ENCODE measurements around the gene DSG3. TPM values are rescaled to one million over a fixed set of nuclear protein-coding genes. Genes with fewer than 3 reads are reported as not detected.
A peak's percentile ranks its signal among the peaks of the same experiment; 100 is the strongest.

Gene DSG3
- total and polyA plus RNA-seq, 11 donors, result 0.01 to 0.07 TPM; not detected in 9

DNA sequence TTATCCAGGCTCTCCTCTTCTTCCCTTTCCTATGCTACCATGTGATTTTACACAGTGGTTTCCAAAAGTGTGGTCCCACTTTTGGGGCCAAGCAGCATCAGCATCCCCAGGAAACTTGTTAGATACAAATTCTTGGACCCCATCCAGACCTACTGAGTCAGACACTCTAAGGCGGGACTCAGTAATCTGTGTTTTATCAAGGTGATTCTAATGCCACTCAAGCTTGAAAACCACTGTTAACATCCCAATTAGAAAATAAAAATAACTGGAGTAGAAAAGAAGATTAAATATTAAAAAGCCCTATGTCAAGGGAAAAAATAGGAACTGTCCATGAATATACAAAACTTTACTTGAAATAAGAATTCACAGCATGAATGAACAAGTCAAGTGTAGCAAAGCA lies 61.2 kb downstream of the DSG3 start:
- Histone ChIP-seq H3K36me3 (no peaks in the 10 kb centered on the region), H3K9me3 (peaks cover 0 to 10% (median 0%) of the 10 kb centered on the region in 12 donors), H3K27me3 (no peaks in the 10 kb centered on the region), H3K4me3 (no peak overlapping the region), H3K4me1 (peaks cover 0 to 19% (median 0%) of the 10 kb centered on the region in 12 donors), H3K27ac (no peak overlapping the region)
- TF ChIP-seq POLR2A (IDR thresholded peaks at IDR 0.05), result no peak
- ATAC-seq (no peak), DNase-seq (no peak)
- 44 to 53% (median 47%) methylated on average over 1 of the region's 1 CpG for WGBS, 4 donors
- intact Hi-C loops (cut with DNase I), result loop anchor here in 4 of 10 donors (5.0 to 10.0 kb wide), 6 partner anchors 84 to 514 kb away; no protein-coding TSS in a partner anchor

DNA sequence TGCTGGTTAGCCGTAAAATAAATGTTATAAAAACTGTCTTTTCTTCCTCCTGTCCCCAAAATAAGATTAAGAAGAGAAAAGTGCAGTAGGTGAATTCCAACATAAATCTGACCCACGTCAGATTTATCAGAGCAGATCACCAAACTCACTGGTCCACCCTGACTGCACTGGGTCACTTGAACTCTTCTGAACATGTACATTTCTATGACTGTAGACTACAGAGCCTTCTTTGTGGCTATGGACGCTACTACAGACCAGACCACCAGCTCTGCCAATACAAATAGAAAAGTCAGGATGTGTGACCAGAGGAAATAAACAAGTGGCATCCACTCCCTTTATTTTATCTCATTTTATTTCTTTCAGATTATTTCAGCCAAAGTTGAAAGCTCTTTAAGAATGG lies 62.0 kb downstream of the DSG3 start:
- whole genome bisulfite sequencing, 4 donors, result 60 to 77% (median 71%) methylated on average over 3 of the region's 3 CpGs
- Histone ChIP-seq H3K27me3 (no peaks in the 10 kb centered on the region), H3K4me3 (no peak overlapping the region), H3K9me3 (peaks cover 0 to 10% (median 0%) of the 10 kb centered on the region in 12 donors), H3K4me1 (peaks cover 0 to 22% (median 0%) of the 10 kb centered on the region in 12 donors), H3K27ac (no peak overlapping the region), H3K36me3 (no peaks in the 10 kb centered on the region)
- intact Hi-C loops (cut with DNase I), result loop anchor here in 4 of 10 donors (5.0 to 10.0 kb wide), 6 partner anchors 85 to 515 kb away; no protein-coding TSS in a partner anchor
- no peak for ATAC-seq
- no peak for TF ChIP-seq POLR2A (IDR thresholded peaks at IDR 0.05)
- TF ChIP-seq, protein P1, sequence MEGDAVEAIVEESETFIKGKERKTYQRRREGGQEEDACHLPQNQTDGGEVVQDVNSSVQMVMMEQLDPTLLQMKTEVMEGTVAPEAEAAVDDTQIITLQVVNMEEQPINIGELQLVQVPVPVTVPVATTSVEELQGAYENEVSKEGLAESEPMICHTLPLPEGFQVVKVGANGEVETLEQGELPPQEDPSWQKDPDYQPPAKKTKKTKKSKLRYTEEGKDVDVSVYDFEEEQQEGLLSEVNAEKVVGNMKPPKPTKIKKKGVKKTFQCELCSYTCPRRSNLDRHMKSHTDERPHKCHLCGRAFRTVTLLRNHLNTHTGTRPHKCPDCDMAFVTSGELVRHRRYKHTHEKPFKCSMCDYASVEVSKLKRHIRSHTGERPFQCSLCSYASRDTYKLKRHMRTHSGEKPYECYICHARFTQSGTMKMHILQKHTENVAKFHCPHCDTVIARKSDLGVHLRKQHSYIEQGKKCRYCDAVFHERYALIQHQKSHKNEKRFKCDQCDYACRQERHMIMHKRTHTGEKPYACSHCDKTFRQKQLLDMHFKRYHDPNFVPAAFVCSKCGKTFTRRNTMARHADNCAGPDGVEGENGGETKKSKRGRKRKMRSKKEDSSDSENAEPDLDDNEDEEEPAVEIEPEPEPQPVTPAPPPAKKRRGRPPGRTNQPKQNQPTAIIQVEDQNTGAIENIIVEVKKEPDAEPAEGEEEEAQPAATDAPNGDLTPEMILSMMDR (IDR thresholded peaks at IDR 0.05), result no peak
- no peak for DNase-seq

DNA sequence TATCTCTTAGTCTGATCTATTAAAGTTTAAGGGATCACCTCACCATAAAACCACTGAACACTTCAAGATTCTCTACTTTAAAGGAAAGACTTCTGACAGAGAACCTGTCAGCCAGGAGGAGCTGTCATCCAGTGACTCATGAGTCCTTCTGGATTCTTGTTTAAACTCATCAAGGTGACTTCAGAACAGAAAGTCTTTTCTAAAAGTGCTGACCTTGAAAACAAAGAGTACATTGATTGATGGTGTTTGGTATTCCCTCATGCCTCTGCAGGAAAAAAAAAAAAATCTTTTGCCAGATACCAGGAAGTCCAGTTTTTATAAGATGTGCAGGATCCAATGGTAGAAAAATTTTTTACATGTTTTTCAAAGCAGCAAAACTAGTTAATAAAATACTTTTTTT lies 62.8 kb downstream of the DSG3 start:
- Histone ChIP-seq H3K27me3 (no peaks in the 10 kb centered on the region), H3K27ac (no peak overlapping the region), H3K4me1 (peaks cover 0 to 18% (median 0%) of the 10 kb centered on the region in 12 donors), H3K9me3 (peaks cover 0 to 10% (median 0%) of the 10 kb centered on the region in 12 donors), H3K36me3 (no peaks in the 10 kb centered on the region), H3K4me3 (no peak overlapping the region)
- intact Hi-C loops (cut with DNase I), result loop anchor here in 4 of 10 donors (5.0 to 10.0 kb wide), 4 partner anchors 243 to 506 kb away; partner anchors contain the start of gene DSC2 (in 1 of the 4)
- DNase-seq (no peak), ATAC-seq (peak in 1 of 4 donors; percentile 15)
- TF ChIP-seq POLR2A (IDR thresholded peaks at IDR 0.05), result no peak
- TF ChIP-seq, protein P1 (IDR thresholded peaks at IDR 0.05), result no peak

DNA sequence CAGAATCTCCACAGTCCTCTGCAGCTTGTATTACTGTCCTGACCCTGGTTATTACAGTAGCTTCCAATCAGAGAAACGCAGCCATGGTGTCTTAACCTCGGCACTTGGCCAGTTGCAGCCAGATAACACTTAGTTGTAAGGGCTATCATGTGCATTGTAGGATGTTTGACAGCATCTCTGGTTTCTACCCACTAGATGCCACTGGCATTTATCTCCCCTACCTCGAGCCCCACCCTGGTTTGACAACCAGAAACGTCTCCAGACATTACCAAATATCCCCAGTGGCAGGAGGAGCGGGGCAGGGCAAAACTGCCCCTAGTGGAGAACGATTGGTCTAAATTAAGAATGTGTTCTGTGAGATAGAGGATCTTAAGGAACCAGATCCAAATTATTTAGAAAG lies 63.6 kb downstream of the DSG3 start:
- TF ChIP-seq, protein P1 (IDR thresholded peaks at IDR 0.05), result peak in 4 of 12 donors; percentile 5 to 30 (median 16)
- no peak for TF ChIP-seq POLR2A (IDR thresholded peaks at IDR 0.05)
- peaks cover 0 to 10% (median 0%) of the 10 kb centered on the region in 12 donors for H3K9me3 ChIP-seq
- no peaks in the 10 kb centered on the region for H3K36me3 ChIP-seq
- ATAC-seq, result peak in 3 of 4 donors; percentile 16 to 55 (median 50)
- DNase-seq, result no peak
- no peak overlapping the region for H3K4me3 ChIP-seq
- intact Hi-C loops (cut with DNase I), result loop anchor here in 4 of 10 donors (5.0 to 10.0 kb wide), 4 partner anchors 244 to 506 kb away; partner anchors contain the start of gene DSC2 (in 1 of the 4)
- H3K27me3 ChIP-seq, result no peaks in the 10 kb centered on the region
- H3K27ac ChIP-seq, result no peak overlapping the region
- WGBS, 4 donors, result 34 to 39% (median 35%) methylated on average over 6 of the region's 6 CpGs
- H3K4me1 ChIP-seq, result peaks cover 0 to 18% (median 0%) of the 10 kb centered on the region in 12 donors
